Lower lobe of right lung (tissue), 2 donors: ENCODE data around the gene RANBP9. TPM values are rescaled to one million over a fixed set of nuclear protein-coding genes. Genes with fewer than 3 reads are reported as not detected.

Experiments
- ATAC-seq, 2 donors: fragments of 200-7000 bp; cut with Tn5 transposase; one replicate each; pipeline ENCODE4 v1.9.1; 2020 to 2022; ENCODE audit warnings: mild to moderate bottlenecking in 2 of 2, moderate library complexity in 2 of 2
- DNase-seq: peaks from one replicate; pipeline ENCODE4 v3.0.0-alpha.2; 2020
- H3K27ac ChIP-seq: fragments of 200-600 bp; one replicate; pipeline ENCODE4 v1.8.0; 2022
- H3K27me3 ChIP-seq: fragments of 200-600 bp; one replicate; pipeline ENCODE4 v1.8.0; 2022; ENCODE audit warnings: low read depth
- H3K36me3 ChIP-seq: fragments of 200-600 bp; one replicate; pipeline ENCODE4 v1.8.0; 2022; ENCODE audit warnings: mild to moderate bottlenecking
- H3K4me1 ChIP-seq: fragments of 200-600 bp; one replicate; pipeline ENCODE4 v1.8.0; 2022
- H3K4me3 ChIP-seq: fragments of 200-600 bp; one replicate; pipeline ENCODE4 v1.8.0; 2022; ENCODE audit warnings: mild to moderate bottlenecking
- H3K9me3 ChIP-seq: fragments of 200-600 bp; one replicate; pipeline ENCODE4 v1.8.0; 2022
- CTCF ChIP-seq: fragments of 200-600 bp; IDR thresholded peaks from one replicate; pipeline ENCODE4 v1.8.0; 2022; ENCODE audit warnings: antibody characterized with exemption, mild to moderate bottlenecking
- intact Hi-C: fragments of 100-400 bp; cut with DNase I; formaldehyde crosslinking; loops from one replicate; pipeline ENCODE4 v1.11.0; 2022
- total RNA-seq: library from RNA; stranded (reverse); fragmentation: NEBNext Ultra II Directional; extraction: Animal tissue kit (Norgen Biotek cat#: 25700); gene quantifications from one replicate; pipeline ENCODE4 v1.2.1, GENCODE V29; 2021
- donor health status: DM: no; HTN: yes; CAD: no; lungs with severe emphysema.

Gene RANBP9
- total RNA-seq, 1 donor from 2014 or later = 37.0 TPM

- ATAC-seq = no peak
- DNase-seq = no peak
- TF ChIP-seq CTCF = no peak
- intact Hi-C loops = no loop called here
- Histone ChIP-seq H3K27me3 (no peaks in the 10 kb centered on the region), H3K4me1 (peaks cover 17% of the 10 kb centered on the region), H3K9me3 (peaks cover under 1% of the 10 kb centered on the region), H3K27ac (no peak overlapping the region), H3K4me3 (no peak overlapping the region), H3K36me3 (no peaks in the 10 kb centered on the region)
Measured at GRCh38 chr6:13682346-13682745, 29.3 kb downstream of the RANBP9 start.

- ATAC-seq (no peak), DNase-seq (no peak)
- H3K4me1 ChIP-seq = peaks cover 11% of the 10 kb centered on the region
- H3K9me3 ChIP-seq = peaks cover 9% of the 10 kb centered on the region
- no peak overlapping the region for H3K4me3 ChIP-seq
- H3K27ac ChIP-seq = no peak overlapping the region
- intact Hi-C loops = no loop called here
- TF ChIP-seq CTCF = no peak
- no peaks in the 10 kb centered on the region for H3K36me3 ChIP-seq
- no peaks in the 10 kb centered on the region for H3K27me3 ChIP-seq
Measured at GRCh38 chr6:13681305-13682061, 30.2 kb downstream of the RANBP9 start.

- TF ChIP-seq CTCF = no peak
- intact Hi-C loops = no loop called here
- H3K36me3 ChIP-seq = no peaks in the 10 kb centered on the region
- no peak overlapping the region for H3K4me3 ChIP-seq
- peaks cover 11% of the 10 kb centered on the region for H3K9me3 ChIP-seq
- H3K27me3 ChIP-seq = no peaks in the 10 kb centered on the region
- no peak for DNase-seq
- no peak for ATAC-seq
- H3K27ac ChIP-seq = no peak overlapping the region
- H3K4me1 ChIP-seq = peaks cover 11% of the 10 kb centered on the region
Measured at GRCh38 chr6:13680448-13680968, 31.1 kb downstream of the RANBP9 start.

GRCh38 chr6:13679996-13680395 lies 31.6 kb downstream of the RANBP9 start:
- H3K9me3 ChIP-seq = peaks cover 11% of the 10 kb centered on the region
- DNase-seq = no peak

GRCh38 chr6:13678255-13678983 lies 33.2 kb downstream of the RANBP9 start:
- H3K36me3 ChIP-seq = no peaks in the 10 kb centered on the region
- peaks cover 11% of the 10 kb centered on the region for H3K4me1 ChIP-seq
- no peak for TF ChIP-seq CTCF
- no peaks in the 10 kb centered on the region for H3K27me3 ChIP-seq
- H3K4me3 ChIP-seq = no peak overlapping the region
- ATAC-seq = peak in 1 of 2 donors; percentile 43
- peak overlapping the region; percentile 13 for H3K27ac ChIP-seq
- H3K9me3 ChIP-seq = peaks cover 11% of the 10 kb centered on the region
- DNase-seq = no peak
- intact Hi-C loops = no loop called here

More at GRCh38 chr6:13679996-13680395, 31.6 kb downstream of the RANBP9 start:
- no peaks in the 10 kb centered on the region for H3K27me3 ChIP-seq
- no peak overlapping the region for H3K27ac ChIP-seq
- H3K4me3 ChIP-seq = no peak overlapping the region
- TF ChIP-seq CTCF = no peak
- no peak for ATAC-seq
- H3K36me3 ChIP-seq = no peaks in the 10 kb centered on the region
- H3K4me1 ChIP-seq = peaks cover 11% of the 10 kb centered on the region
- intact Hi-C loops = no loop called here
